A549 treated with CORT108297 at 1 μM for 4 hours (cell line): ENCODE results near the gene BOD1. TPM values are rescaled to one million over a fixed set of nuclear protein-coding genes. Genes with fewer than 3 reads are reported as not detected.

Experiments
- total RNA-seq: library from RNA; stranded (reverse); fragments of 200-300 nt; extraction: Qiagen RNA extraction; gene quantifications from 5 replicates; pipeline ENCODE4 v1.2.3, GENCODE V29; 2022

Gene BOD1
- total RNA-seq: 67.7 to 70.3 TPM (median 68.4 TPM) in 5 replicates

DNA sequence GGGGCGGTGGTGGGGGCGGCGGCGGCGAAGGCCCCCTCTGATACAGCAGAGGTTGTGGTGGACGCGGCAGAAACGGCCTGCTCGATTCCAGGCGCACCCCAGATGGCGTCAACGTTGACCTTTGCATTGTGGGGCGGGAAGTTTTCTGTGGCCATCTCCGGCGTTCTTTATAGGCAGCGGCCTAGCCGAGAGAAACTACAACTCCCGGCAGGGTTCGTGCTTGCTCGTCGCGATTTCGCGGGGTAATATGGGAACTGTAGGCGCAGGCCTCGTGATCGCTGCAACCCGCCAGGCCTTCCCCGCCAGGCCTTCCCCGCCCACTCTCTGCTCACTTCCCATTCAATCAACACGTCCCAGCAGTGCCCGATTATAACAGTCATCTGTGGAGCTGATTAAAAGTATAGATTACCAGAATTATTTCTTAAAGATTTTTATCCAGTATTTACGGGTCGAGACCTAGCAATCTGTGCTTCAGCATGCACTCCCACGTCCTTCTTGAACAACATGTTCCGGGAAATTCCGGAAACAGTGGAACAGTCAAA lies at the start of gene BOD1:
Gene BOD1, minus strand, starts transcription at position 74 of the 542 bp plus-strand sequence. CDS start 214 bp downstream, outside the sequence.

